H9 (cell line): Measurements from ENCODE around the gene MYO7B. TPM values are rescaled to one million over a fixed set of nuclear protein-coding genes. Genes with fewer than 3 reads are reported as not detected.
A peak's percentile ranks its signal among the peaks of the same experiment; 100 is the strongest.

Experiments
- DNase-seq: peaks from one replicate; pipeline ENCODE4 v3.0.0-alpha.2; 2017
- H2AFZ ChIP-seq: one replicate; pipeline ENCODE4 v1.6.1; 2013; ENCODE audit warnings: mild to moderate bottlenecking, low read length, control low read depth, moderate library complexity
- H2AK5ac ChIP-seq: 2 replicates; pipeline ENCODE4 v1.6.1; 2013; ENCODE audit warnings: low read length, control low read depth, mixed read lengths; ENCODE audit not compliant: insufficient read length
- H2BK120ac ChIP-seq: one replicate; pipeline ENCODE4 v1.6.1; 2013; ENCODE audit warnings: low read depth, mild to moderate bottlenecking, low read length, control low read depth, inconsistent platforms; ENCODE audit not compliant: poor library complexity, severe bottlenecking
- H2BK12ac ChIP-seq: 2 replicates; pipeline ENCODE4 v1.6.1; 2013; ENCODE audit warnings: low read length, control low read depth, mixed read lengths, low read depth; ENCODE audit not compliant: insufficient read length
- H2BK15ac ChIP-seq: 2 replicates; pipeline ENCODE4 v1.6.1; 2013; ENCODE audit warnings: low read depth, low read length, control low read depth
- H2BK20ac ChIP-seq: one replicate; pipeline ENCODE4 v1.6.1; 2013; ENCODE audit warnings: low read depth, mild to moderate bottlenecking, low read length, control low read depth, inconsistent platforms; ENCODE audit not compliant: poor library complexity, severe bottlenecking
- H2BK5ac ChIP-seq: 2 replicates; pipeline ENCODE4 v1.6.1; 2013; ENCODE audit warnings: low read length, control low read depth, mixed read lengths; ENCODE audit not compliant: insufficient read length
- H3K14ac ChIP-seq: 2 replicates; pipeline ENCODE4 v1.6.1; 2013; ENCODE audit warnings: low read length, control low read depth; ENCODE audit not compliant: insufficient read depth
- H3K18ac ChIP-seq: 2 replicates; pipeline ENCODE4 v1.6.1; 2013; ENCODE audit warnings: low read depth, mild to moderate bottlenecking, mixed read lengths, low read length, control low read depth; ENCODE audit not compliant: insufficient read length
- H3K23ac ChIP-seq: 2 replicates; pipeline ENCODE4 v1.6.1; 2013; ENCODE audit warnings: low read length, control low read depth, mixed read lengths, low read depth; ENCODE audit not compliant: insufficient read length
- H3K23me2 ChIP-seq: 2 replicates; pipeline ENCODE4 v1.6.1; 2013; ENCODE audit warnings: low read depth, mild to moderate bottlenecking, mixed read lengths, low read length, control low read depth; ENCODE audit not compliant: insufficient read length, poor library complexity, severe bottlenecking
- H3K27ac ChIP-seq: 2 replicates; pipeline ENCODE4 v1.5.1; 2013; ENCODE audit warnings: low read length, control low read depth, mixed read lengths, low read depth; ENCODE audit not compliant: insufficient read length
- H3K27me3 ChIP-seq: 2 replicates; pipeline ENCODE4 v1.6.1; 2013; ENCODE audit warnings: low read length, control low read depth, inconsistent platforms; ENCODE audit not compliant: insufficient read depth
- H3K4ac ChIP-seq: 2 replicates; pipeline ENCODE4 v1.6.1; 2013; ENCODE audit warnings: low read depth, mild to moderate bottlenecking, control low read depth, inconsistent platforms, low read length, moderate library complexity
- H3K4me1 ChIP-seq: 2 replicates; pipeline ENCODE4 v1.6.1; 2013; ENCODE audit warnings: low read length, control low read depth, inconsistent platforms; ENCODE audit not compliant: insufficient read depth
- H3K4me2 ChIP-seq: 2 replicates; pipeline ENCODE4 v1.6.1; 2013; ENCODE audit warnings: low read length, control low read depth, mixed read lengths; ENCODE audit not compliant: insufficient read length, insufficient read depth
- H3K56ac ChIP-seq: 2 replicates; pipeline ENCODE4 v1.6.1; 2013; ENCODE audit warnings: low read depth, mild to moderate bottlenecking, mixed read lengths, low read length, control low read depth; ENCODE audit not compliant: insufficient read length
- H3K79me1 ChIP-seq: 2 replicates; pipeline ENCODE4 v1.6.1; 2013; ENCODE audit warnings: low read depth, mild to moderate bottlenecking, moderate library complexity, low read length, control low read depth, inconsistent platforms; ENCODE audit not compliant: insufficient read depth, poor library complexity, severe bottlenecking
- H3K79me2 ChIP-seq: 2 replicates; pipeline ENCODE4 v1.6.1; 2013; ENCODE audit warnings: low read length, control low read depth, inconsistent platforms; ENCODE audit not compliant: insufficient read depth
- H3K9ac ChIP-seq: 2 replicates; pipeline ENCODE4 v1.6.1; 2013; ENCODE audit warnings: low read length, control low read depth, mixed read lengths; ENCODE audit not compliant: insufficient read length; ENCODE audit errors: extremely low read depth
- H3K9me3 ChIP-seq: one replicate; pipeline ENCODE4 v1.6.1; 2013; ENCODE audit warnings: low read depth, low read length, inconsistent platforms; ENCODE audit not compliant: control insufficient read depth
- H3T11ph ChIP-seq: one replicate; pipeline ENCODE4 v1.6.1; 2013; ENCODE audit warnings: mild to moderate bottlenecking, low read length, control low read depth, inconsistent platforms
- H4K20me1 ChIP-seq: one replicate; pipeline ENCODE4 v1.6.1; 2013; ENCODE audit not compliant: control insufficient read depth, insufficient read length, insufficient read depth
- H4K5ac ChIP-seq: 2 replicates; pipeline ENCODE4 v1.6.1; 2013; ENCODE audit warnings: low read depth, mild to moderate bottlenecking, mixed read lengths, low read length, control low read depth; ENCODE audit not compliant: insufficient read length
- H4K8ac ChIP-seq: replicated peaks from 2 replicates; pipeline ENCODE4 v1.6.1; 2013; ENCODE audit warnings: low read length, control low read depth, mixed read lengths, low read depth; ENCODE audit not compliant: insufficient read length
- H4K91ac ChIP-seq: 2 replicates; pipeline ENCODE4 v1.6.1; 2013; ENCODE audit warnings: low read depth, mild to moderate bottlenecking, moderate library complexity, mixed read lengths, low read length, control low read depth; ENCODE audit not compliant: insufficient read length
- H3K27ac Mint-ChIP-seq, 3 experiments: 2 replicates in 2 of 3; 3 replicates in 1 of 3; pipeline ENCODE4 v1.8.0; 2020 to 2021; ENCODE audit warnings: mixed read lengths in 3 of 3, mild to moderate bottlenecking in 1 of 3, moderate library complexity in 1 of 3
- H3K27me3 Mint-ChIP-seq: 2 replicates; pipeline ENCODE4 v1.8.0; 2021; ENCODE audit warnings: low read depth, mild to moderate bottlenecking, moderate library complexity, mixed read lengths
- H3K36me3 Mint-ChIP-seq, 3 experiments: 2 replicates in 2 of 3; 3 replicates in 1 of 3; pipeline ENCODE4 v1.8.0; 2020 to 2021; ENCODE audit warnings: low read depth in 3 of 3, mixed read lengths in 3 of 3; ENCODE audit not compliant: insufficient read depth in 1 of 3
- H3K4me1 Mint-ChIP-seq, 2 experiments: 2 replicates each; pipeline ENCODE4 v1.8.0; 2020; ENCODE audit warnings: mixed read lengths in 2 of 2
- H3K4me3 Mint-ChIP-seq, 2 experiments: 2 replicates in 1 of 2; 3 replicates in 1 of 2; pipeline ENCODE4 v1.8.0; 2020 to 2021; ENCODE audit warnings: mild to moderate bottlenecking in 2 of 2, mixed read lengths in 2 of 2, moderate library complexity in 1 of 2
- H3K9me3 Mint-ChIP-seq, 2 experiments: 2 replicates in 1 of 2; 3 replicates in 1 of 2; pipeline ENCODE4 v1.8.0; 2020; ENCODE audit warnings: mild to moderate bottlenecking in 2 of 2, mixed read lengths in 2 of 2, moderate library complexity in 1 of 2
- CTCF ChIP-seq: fragments of 200-600 bp; sonication (generic); conservative IDR thresholded peaks from 3 replicates; pipeline ENCODE4 v1.8.0; 2021; ENCODE audit warnings: antibody characterized with exemption, mild to moderate bottlenecking
- WGBS: extraction: QIAGEN DNeasy Blood & Tissue Kit; methylation state at CpG from one replicate; pipeline ENCODE4 v1.1.7; 2013; ENCODE audit warnings: missing lambda C conversion rate, low lambda C conversion rate, mixed read lengths; ENCODE audit not compliant: insufficient read length; ENCODE audit errors: extremely low coverage; 5-methylcytosine and 5-hydroxymethylcytosine counted together
- total RNA-seq: library from RNA; stranded (reverse); gene quantifications from 2 replicates; pipeline ENCODE4 v1.2.1, GENCODE V29; 2021

The MYO7B gene
- total RNA-seq, 1 experiment from 2014 or later: not detected

GRCh38 chr2:127576433-127577207, 41.1 kb downstream of the MYO7B start:
- no peaks in the 10 kb centered on the region for H3K4me1 ChIP-seq
- no peak overlapping the region for H3K14ac ChIP-seq
- no peak overlapping the region for H4K5ac ChIP-seq
- no peak overlapping the region for H3K27ac ChIP-seq
- H4K8ac ChIP-seq: no peak overlapping the region
- no peak overlapping the region for H2AK5ac ChIP-seq
- TF ChIP-seq CTCF: no peak
- H3K9ac ChIP-seq: no peak overlapping the region
- H3K27me3 ChIP-seq: no peaks in the 10 kb centered on the region
- no peak overlapping the region for H3K4me2 ChIP-seq
- no peak overlapping the region for H3K56ac ChIP-seq
- H2BK120ac ChIP-seq: no peak overlapping the region
- no peak overlapping the region for H2BK12ac ChIP-seq
- H3K23ac ChIP-seq: no peak overlapping the region
- no peaks in the 10 kb centered on the region for H3K79me1 ChIP-seq
- WGBS: no CpG with 5 or more reads among the region's 26 CpGs
- H4K91ac ChIP-seq: no peak overlapping the region
- Mint-ChIP-seq H3K4me3 (no peak overlapping the region), H3K9me3 (no peaks in the 10 kb centered on the region), H3K36me3 (no peaks in the 10 kb centered on the region; a peak in 1 of 7 replicates), H3K4me1 (peaks cover 0 to 2% of the 10 kb centered on the region in 2 experiments; a peak in 1 of 4 replicates), H3K27ac (no peak overlapping the region), H3K27me3 (no peaks in the 10 kb centered on the region; the same call in 1 of the 2 replicates)
- H3K23me2 ChIP-seq: no peaks in the 10 kb centered on the region
- no peak overlapping the region for H2BK5ac ChIP-seq
- no peaks in the 10 kb centered on the region for H3K9me3 ChIP-seq
- no peak overlapping the region for H3T11ph ChIP-seq
- no peaks in the 10 kb centered on the region for H3K79me2 ChIP-seq
- H3K4ac ChIP-seq: no peak overlapping the region
- no peak overlapping the region for H2BK20ac ChIP-seq
- H3K18ac ChIP-seq: no peak overlapping the region
- H2BK15ac ChIP-seq: no peak overlapping the region
- no peak overlapping the region for H2AFZ ChIP-seq
- DNase-seq: peak; percentile 37
- no peaks in the 10 kb centered on the region for H4K20me1 ChIP-seq
